KMS-11 (cell line): ENCODE measurements around the gene ATAD3A.

Source experiments
- H2AFZ ChIP-seq: fragments of 200-600 bp; sonication (generic); 2 replicates; pipeline ENCODE4 v1.6.1; 2016; ENCODE audit warnings: antibody characterized with exemption, mixed run types, low read depth
- H3K27ac ChIP-seq: fragments of 200-600 bp; sonication (generic); 2 replicates; pipeline ENCODE4 v1.6.1; 2016; ENCODE audit warnings: mild to moderate bottlenecking, mixed run types
- H3K27me3 ChIP-seq: fragments of 200-600 bp; sonication (generic); 2 replicates; pipeline ENCODE4 v1.6.1; 2017; ENCODE audit warnings: mild to moderate bottlenecking, low read depth, mixed run types, moderate library complexity; ENCODE audit not compliant: insufficient read depth
- H3K36me3 ChIP-seq: fragments of 200-600 bp; sonication (generic); 2 replicates; pipeline ENCODE4 v1.6.1; 2017; ENCODE audit warnings: mild to moderate bottlenecking, mixed run types; ENCODE audit not compliant: insufficient read depth
- H3K4me1 ChIP-seq: fragments of 200-600 bp; sonication (generic); 2 replicates; pipeline ENCODE4 v1.6.1; 2016; ENCODE audit warnings: mild to moderate bottlenecking, low read depth, mixed run types; ENCODE audit not compliant: poor library complexity, severe bottlenecking
- H3K4me2 ChIP-seq: fragments of 200-600 bp; sonication (generic); 2 replicates; pipeline ENCODE4 v1.7.0; 2016; ENCODE audit warnings: mild to moderate bottlenecking, mixed run types
- H3K4me3 ChIP-seq: fragments of 200-600 bp; sonication (generic); IDR thresholded peaks from 2 replicates; pipeline ENCODE4 v1.6.1; 2017; ENCODE audit warnings: low read depth, low read length, mixed read lengths; ENCODE audit not compliant: insufficient read depth
- H3K79me2 ChIP-seq: fragments of 200-600 bp; sonication (generic); 2 replicates; pipeline ENCODE4 v1.6.1; 2016; ENCODE audit warnings: low read depth, mixed run types; ENCODE audit not compliant: insufficient read depth
- H3K9ac ChIP-seq: fragments of 200-600 bp; sonication (generic); 2 replicates; pipeline ENCODE4 v1.6.1; 2016; ENCODE audit warnings: mild to moderate bottlenecking, mixed run types
- H4K20me1 ChIP-seq: fragments of 200-600 bp; sonication (generic); 2 replicates; pipeline ENCODE4 v1.6.1; 2016; ENCODE audit warnings: mild to moderate bottlenecking, mixed run types; ENCODE audit not compliant: insufficient read depth
- TF ChIP-seq, protein P1 (sequence below): fragments of 200-600 bp; sonication (generic); conservative IDR thresholded peaks from 2 replicates; pipeline ENCODE4 v1.6.1; 2017; ENCODE audit warnings: low read depth, mild to moderate bottlenecking, antibody characterized with exemption, low read length, moderate library complexity, mixed read lengths

Gene ATAD3A

GRCh38 chr1:1535201-1536018, 23.4 kb downstream of the ATAD3A start:
- no peaks in the 10 kb centered on the region for H3K36me3 ChIP-seq
- TF ChIP-seq, protein P1, sequence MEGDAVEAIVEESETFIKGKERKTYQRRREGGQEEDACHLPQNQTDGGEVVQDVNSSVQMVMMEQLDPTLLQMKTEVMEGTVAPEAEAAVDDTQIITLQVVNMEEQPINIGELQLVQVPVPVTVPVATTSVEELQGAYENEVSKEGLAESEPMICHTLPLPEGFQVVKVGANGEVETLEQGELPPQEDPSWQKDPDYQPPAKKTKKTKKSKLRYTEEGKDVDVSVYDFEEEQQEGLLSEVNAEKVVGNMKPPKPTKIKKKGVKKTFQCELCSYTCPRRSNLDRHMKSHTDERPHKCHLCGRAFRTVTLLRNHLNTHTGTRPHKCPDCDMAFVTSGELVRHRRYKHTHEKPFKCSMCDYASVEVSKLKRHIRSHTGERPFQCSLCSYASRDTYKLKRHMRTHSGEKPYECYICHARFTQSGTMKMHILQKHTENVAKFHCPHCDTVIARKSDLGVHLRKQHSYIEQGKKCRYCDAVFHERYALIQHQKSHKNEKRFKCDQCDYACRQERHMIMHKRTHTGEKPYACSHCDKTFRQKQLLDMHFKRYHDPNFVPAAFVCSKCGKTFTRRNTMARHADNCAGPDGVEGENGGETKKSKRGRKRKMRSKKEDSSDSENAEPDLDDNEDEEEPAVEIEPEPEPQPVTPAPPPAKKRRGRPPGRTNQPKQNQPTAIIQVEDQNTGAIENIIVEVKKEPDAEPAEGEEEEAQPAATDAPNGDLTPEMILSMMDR = no peak
- no peak overlapping the region for H3K4me3 ChIP-seq
- no peak overlapping the region for H3K4me2 ChIP-seq
- no peaks in the 10 kb centered on the region for H3K4me1 ChIP-seq
- no peak overlapping the region for H2AFZ ChIP-seq
- no peak overlapping the region for H3K9ac ChIP-seq
- no peaks in the 10 kb centered on the region for H3K79me2 ChIP-seq
- no peaks in the 10 kb centered on the region for H3K27me3 ChIP-seq
- H3K27ac ChIP-seq = no peak overlapping the region
- no peaks in the 10 kb centered on the region for H4K20me1 ChIP-seq

DNA sequence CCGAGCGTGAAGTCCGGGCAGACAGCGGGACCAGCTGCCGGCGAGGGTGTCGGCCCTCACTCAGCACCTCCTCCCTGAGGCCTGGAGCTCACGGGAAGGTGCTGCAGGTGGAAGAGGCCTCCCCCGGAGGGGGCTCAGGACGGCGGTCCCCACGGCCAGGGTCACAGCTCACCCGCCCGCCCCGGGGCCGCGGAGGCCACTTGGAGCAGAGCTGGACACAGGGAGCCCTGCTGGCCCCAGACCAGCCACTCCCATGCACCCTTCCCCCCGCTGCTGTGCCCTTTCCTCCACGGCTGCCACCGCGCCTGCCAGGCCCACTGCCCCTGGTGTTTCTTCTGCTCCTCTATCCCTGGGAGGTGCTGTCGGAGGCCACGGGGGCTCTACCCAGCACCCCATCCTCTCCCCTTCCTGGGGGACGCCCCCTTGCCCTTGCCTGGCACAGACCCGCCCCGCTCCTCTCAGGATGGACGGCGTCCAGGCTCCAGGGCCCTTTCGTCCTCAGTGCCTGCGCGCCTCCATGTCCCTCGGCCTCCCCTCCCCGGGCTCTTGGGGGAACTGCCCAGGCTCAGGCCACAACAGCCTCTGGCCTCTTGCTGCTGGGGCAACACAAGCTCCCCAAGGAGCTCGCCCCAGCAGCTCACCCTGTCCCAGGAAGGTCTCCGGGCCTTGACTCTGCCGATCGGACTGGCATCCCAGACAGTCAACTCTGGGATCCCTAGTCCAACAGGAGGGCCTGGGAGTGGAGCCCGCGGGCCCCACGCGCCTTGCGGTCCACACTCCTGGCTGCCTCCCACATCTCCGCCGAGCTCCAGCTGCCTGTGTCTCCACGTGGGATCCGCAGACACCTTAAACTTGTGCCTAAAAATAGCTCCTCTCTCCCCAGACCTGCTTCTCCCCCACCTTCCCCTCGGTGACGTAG, 24.3 kb downstream of the ATAD3A start:
- no peak overlapping the region for H2AFZ ChIP-seq
- H3K4me3 ChIP-seq = no peak overlapping the region
- H3K27ac ChIP-seq = no peak overlapping the region
- H3K27me3 ChIP-seq = no peaks in the 10 kb centered on the region
- H3K4me2 ChIP-seq = no peak overlapping the region
- no peak overlapping the region for H3K9ac ChIP-seq
- H4K20me1 ChIP-seq = no peaks in the 10 kb centered on the region
- H3K36me3 ChIP-seq = no peaks in the 10 kb centered on the region
- H3K79me2 ChIP-seq = no peaks in the 10 kb centered on the region
- TF ChIP-seq, protein P1 = no peak
- H3K4me1 ChIP-seq = no peaks in the 10 kb centered on the region

DNA sequence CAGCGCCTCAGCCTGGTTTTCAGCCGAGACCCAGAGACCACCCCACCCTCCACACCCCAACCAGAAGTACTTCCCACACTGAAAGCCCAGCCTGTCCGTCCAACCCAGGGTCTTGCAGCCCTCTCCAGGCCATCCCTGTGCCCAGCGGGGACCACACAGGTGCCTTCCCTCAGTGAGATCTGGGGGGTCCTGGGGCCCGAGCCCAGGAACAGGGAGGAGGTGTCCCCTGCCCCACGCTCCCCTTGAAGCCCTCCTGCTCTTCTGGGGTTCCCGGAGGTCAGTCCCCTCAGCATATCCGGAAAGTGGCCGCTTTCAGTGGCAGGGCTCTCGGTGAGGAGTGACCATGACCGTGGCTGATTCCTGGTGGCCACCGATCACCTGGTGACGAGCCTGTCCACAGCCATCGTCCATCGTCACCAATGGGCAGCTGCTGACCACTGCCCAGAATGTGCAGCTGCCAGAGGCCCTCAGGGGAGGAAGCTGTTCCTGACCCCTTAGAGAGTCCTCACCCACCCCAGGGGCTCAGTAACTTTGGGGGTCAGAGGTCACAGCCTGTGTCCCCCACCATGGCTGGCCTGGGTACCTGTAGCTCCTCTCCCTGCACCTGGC, 25.1 kb downstream of the ATAD3A start:
- Histone ChIP-seq H3K27ac (no peak overlapping the region), H2AFZ (no peak overlapping the region), H3K4me2 (no peak overlapping the region), H3K36me3 (no peaks in the 10 kb centered on the region), H3K4me3 (no peak overlapping the region), H3K4me1 (no peaks in the 10 kb centered on the region), H3K79me2 (no peaks in the 10 kb centered on the region), H3K27me3 (no peaks in the 10 kb centered on the region), H4K20me1 (no peaks in the 10 kb centered on the region), H3K9ac (no peak overlapping the region)
- TF ChIP-seq, protein P1 = no peak

DNA sequence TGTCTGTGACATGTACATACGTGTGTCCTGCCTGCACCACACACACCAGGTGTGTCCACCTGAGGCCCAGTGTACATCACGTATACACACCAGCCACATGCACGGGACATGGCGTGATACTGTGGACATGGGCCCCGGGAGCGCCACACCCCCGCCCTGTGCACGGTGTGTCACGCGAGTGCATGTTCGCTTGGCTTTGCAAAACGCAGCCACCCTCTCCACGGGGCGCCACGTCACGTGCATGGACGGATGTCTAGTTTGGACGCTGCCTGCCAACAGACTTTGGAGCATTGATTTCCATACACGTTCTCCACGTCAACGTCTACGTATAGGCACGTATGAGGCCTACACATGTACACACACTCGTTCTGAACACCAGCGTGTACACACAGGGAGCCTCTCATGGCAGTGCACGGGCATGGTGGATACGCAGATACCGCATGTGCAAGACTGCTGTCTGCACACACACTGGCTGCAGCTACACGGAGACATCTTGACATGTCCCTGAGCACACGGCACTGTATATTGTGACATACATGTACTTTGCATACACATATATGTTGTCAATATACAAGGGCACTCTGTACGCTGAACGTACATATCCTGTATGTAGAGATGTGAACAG, 25.8 kb downstream of the ATAD3A start:
- Histone ChIP-seq H2AFZ (no peak overlapping the region), H3K36me3 (no peaks in the 10 kb centered on the region), H3K27ac (no peak overlapping the region), H3K9ac (no peak overlapping the region), H3K4me3 (no peak overlapping the region), H3K4me1 (no peaks in the 10 kb centered on the region), H3K4me2 (no peak overlapping the region), H3K27me3 (no peaks in the 10 kb centered on the region), H4K20me1 (no peaks in the 10 kb centered on the region), H3K79me2 (no peaks in the 10 kb centered on the region)
- TF ChIP-seq, protein P1 = no peak
